GM19025 (cell line): ENCODE measurements around the gene ZNF598.

Source experiments
- ATAC-seq: cut with Tn5 transposase; IDR thresholded peaks from one replicate; pipeline ENCODE4 v1.9.1; 2021; ENCODE audit warnings: mild to moderate bottlenecking, low read depth, moderate library complexity; ENCODE audit not compliant: unreplicated experiment

The ZNF598 gene

GRCh38 chr16:2009791-2010510 is at the start of gene ZNF598:
ZNF598 (minus strand) TSS chr16:2009821.
- peak; percentile 93 for ATAC-seq

- no peak for ATAC-seq
Observed at GRCh38 chr16:2058872-2059271, 49.3 kb upstream of the ZNF598 start.

DNA sequence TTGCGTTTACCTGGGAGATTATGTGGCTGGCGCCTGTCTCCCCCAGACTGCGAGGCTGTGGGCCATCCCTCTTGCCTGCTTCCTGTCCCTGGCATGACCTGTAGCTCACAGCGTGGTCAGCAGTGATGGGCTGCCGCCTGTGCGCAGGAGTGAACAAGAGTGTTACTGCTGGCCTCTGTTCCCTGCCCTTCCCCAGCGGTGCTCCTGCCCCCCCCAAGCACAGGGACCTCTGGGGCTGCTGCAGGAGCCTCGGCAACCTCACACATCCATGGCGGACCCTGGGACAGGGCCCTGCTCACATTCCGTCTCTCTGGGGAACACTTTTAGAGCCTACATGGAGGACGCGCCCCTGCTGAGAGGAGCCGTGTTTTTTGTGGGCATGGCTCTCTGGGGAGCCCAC is 48.8 kb upstream of the ZNF598 start:
- ATAC-seq, result no peak

DNA sequence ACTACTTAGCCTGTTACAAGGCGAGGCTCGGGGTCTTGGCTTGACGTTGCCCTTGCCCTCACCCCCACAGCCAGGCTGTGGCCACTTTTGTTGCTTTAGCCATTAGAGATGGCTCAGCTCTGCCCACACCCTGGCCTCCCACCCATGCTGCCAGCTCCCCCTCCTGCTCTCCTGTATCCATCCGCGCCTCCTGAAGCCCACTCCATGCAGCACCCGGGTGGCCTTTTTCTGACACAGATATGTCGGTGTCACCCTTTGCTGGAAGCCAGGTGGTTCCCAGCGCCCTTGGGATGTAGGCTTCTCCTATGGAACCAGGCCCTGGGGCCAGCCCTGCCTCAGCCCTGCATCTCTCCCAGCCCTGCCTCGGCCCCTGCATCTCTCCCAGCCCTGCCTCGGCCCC is 47.8 kb upstream of the ZNF598 start:
- ATAC-seq, result no peak

DNA sequence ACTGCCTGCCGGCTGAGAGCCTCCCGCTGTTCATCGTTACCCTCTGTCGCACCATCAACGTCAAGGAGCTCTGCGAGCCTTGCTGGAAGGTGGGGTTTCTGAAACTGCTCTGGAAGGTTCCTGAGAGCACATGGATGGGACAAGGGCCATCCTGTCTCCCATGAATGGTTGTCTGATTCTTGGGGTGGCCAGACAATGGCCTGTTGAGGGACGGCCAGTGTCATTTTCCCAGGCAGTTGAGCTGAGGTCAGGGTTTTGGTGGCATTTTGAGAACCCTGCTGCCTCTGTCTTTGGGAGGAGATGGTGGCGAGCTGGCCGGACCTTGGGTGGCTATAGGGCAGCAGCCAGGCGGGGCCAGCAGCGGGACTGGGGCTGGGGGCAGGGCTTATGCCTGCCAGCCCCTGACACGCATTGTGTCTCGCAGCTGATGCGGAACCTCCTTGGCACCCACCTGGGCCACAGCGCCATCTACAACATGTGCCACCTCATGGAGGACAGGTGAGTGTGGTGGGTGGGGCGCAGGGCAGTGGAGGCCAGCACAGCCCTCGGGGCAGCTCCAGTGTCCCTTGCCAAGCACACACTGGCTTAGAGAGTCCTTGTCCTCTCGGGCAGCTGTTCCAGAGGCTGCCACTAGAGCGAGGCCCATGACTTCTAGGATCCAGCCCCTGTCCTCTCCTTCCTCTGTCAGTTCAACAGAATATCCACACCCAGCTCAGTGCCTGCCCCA is 47.2 kb upstream of the ZNF598 start:
- no peak for ATAC-seq

GRCh38 chr16:2056077-2056476 is 46.5 kb upstream of the ZNF598 start:
- ATAC-seq, result no peak

DNA sequence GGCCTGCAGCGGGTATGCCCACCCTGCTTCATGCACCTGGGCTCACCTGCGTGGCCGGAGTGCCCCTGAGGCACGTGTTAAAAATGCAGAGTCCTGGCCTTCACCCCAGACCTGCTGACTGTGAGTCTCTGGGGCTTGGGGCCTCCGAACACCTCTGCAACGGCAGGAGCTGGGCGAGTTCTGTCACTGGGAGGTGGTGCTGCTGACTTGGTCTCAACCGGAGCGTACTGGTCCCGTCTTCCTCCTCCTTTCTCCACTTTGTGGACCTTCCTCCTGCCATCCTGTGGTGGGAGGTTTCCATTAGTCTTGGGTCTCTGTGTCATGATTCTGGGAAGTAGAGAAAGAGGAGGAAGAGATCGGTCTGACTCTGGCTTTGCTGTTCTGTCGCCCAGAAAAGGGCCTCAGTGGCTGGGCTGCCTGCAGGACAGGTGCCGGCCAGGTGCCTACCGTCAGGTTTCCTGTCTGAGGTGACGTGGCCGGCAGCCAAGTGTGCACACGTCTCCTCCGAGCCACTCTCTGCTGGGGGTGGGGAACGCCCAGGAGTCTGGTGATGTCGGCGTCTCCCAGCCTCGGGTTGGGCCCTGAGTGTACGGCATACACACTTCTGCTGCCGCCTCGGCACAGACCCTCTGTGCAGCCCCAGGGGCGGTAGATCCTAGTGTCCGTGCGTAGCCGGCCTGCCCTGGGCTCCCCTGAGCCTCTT is 45.1 kb upstream of the ZNF598 start:
- no peak for ATAC-seq

- no peak for ATAC-seq
Observed at GRCh38 chr16:2053897-2054296, 44.3 kb upstream of the ZNF598 start.

DNA sequence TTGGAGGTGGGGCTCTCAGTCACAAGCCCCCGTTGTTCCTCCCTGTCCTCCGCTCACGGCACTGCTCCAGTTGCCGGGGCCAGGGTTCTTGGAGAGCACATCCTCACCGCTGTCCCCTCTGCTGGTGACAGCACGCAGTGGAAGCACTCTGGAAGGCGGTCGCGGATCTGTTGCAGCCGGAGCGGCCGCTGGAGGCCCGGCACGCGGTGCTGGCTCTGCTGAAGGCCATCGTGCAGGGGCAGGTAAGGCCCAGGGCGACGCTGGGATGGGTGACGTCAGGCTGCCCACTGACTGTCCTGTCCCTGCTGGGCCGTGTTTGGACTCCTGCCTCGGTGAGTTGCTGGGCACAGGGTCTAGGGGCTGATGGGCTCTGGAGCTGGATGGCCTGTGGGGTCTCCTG is 43.6 kb upstream of the ZNF598 start:
- no peak for ATAC-seq

GRCh38 chr16:2048116-2048543 is 38.5 kb upstream of the ZNF598 start:
- no peak for ATAC-seq

DNA sequence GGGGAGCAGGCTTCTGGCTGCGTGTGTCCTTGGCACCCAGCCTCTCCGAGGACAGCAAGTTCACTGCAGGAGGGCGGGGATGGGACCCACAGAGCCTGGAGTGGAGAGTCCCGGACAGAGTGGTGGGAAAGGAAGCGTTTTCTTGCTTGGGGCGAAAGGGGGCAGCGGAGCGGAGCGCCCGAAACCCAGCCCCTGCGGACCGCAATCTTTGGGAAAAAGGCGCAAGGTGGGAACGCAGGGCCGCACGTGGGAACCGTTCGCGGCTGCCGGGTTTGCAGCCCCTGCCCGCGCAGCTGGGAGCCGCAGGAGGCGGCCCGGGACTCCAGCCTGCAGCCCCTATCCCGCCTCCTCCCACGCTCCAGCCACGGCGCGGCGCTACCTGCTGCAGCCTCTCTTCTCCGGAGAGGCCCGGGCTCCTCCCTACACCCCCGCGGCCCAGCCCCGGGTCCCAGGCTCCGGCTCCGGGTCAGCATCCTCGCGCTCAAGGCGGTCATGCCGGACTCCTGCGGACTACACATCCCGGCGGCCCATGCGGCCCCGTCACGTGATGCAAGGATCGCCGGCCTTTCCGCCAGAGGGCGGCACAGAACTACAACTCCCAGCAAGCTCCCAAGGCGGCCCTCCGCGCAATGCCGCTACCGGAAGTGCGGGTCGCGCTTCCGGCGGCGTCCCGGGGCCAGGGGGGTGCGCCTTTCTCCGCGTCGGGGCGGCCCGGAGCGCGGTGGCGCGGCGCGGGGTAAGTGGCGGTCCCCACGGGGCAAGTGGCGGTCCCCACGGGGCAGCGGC is 37.9 kb upstream of the ZNF598 start, which contains the start of the genes NTHL1 and TSC2:
TSS of gene NTHL1 (minus strand) at position 505 of the 786 bp plus-strand sequence. CDS start at position 494, 11 bp downstream.
TSS of gene TSC2 (plus strand) at position 656 of the 786 bp plus-strand sequence. CDS start 631 bp downstream, outside the sequence.
- ATAC-seq, result peak; percentile 90

DNA sequence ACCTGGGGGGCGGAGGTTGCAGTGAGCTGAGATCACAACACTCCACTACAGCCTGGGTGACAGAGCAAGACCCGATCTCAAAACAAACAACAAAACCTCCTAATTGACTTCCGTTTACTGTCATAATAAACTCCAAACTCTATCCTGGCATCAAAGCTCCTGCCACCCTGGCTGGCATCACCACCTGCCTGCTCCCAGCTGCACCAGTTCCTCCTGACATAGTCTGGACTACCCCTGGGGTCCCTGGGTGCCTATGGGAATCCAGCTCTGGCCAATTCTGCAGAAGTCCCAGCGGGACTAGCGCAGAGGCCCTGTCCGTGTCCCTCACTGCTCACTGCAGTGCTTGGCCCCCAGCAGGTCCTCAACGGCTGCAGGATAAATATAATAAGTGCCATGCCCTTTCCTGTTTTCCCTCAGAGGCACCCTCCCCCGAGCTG is 37.3 kb upstream of the ZNF598 start:
- ATAC-seq, result no peak

DNA sequence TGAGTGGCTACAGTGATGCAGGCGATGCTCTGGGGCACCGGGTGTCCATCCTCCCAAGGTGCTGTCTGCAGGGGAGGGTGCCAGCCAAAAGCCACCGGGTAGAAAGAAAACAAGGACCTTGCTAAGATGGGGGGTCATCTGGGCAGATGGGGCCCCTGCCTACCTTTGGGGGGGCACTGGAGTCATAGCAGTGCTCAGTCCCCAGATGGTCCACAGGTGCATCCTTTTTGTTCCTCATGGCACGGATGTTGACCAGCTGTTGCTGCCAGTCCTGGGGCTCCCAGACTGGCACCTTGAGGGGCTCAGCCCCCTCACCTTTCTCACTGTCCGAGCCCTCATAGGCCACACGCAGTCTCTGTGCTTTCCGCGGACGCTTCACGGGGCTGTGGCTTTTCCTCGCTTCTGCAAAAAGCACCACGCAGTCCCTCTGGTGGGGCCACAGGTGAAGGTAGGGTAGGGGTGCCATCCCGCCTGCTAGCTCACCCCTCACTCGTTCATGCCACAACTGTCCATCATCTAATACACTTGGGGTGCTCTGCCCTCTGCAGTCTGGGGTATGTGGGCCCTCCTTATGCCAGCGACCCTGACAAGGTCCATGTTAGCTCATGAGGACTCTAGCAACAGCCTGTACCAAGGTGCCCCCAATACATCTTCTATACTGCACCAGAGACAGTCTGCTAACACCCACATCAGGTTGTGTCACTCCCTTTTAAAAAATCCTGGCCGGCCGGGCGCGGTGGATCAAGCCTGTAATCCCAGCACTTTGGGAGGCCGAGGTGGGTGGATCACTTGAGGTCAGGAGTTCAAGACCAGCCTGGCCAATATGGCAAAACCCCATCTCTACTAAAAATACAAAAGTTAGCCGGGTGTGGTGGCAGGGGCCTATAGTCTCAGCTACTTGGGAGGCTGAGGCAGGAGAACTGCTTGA is 36.6 kb upstream of the ZNF598 start:
- ATAC-seq, result no peak

DNA sequence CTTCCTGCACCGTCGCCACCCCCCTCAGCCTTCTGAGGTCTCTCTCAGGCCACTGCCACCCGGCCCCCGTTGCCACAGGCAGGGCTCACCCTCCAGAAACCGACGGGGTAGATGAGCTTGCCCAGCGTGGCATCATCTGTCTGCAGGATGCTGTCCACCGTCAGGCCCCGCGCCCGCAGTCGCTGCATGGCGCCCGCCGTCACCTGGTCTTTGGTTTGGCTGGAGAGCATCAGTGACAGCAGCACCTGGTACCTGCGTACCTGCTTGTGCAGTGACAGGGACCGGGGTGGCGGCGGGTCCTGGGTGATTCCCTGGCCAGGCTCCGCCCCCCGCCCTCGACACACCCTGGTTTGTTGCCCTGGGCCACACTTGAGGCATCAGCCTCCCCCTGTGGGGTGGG is 34.9 kb upstream of the ZNF598 start:
- ATAC-seq, result no peak

DNA sequence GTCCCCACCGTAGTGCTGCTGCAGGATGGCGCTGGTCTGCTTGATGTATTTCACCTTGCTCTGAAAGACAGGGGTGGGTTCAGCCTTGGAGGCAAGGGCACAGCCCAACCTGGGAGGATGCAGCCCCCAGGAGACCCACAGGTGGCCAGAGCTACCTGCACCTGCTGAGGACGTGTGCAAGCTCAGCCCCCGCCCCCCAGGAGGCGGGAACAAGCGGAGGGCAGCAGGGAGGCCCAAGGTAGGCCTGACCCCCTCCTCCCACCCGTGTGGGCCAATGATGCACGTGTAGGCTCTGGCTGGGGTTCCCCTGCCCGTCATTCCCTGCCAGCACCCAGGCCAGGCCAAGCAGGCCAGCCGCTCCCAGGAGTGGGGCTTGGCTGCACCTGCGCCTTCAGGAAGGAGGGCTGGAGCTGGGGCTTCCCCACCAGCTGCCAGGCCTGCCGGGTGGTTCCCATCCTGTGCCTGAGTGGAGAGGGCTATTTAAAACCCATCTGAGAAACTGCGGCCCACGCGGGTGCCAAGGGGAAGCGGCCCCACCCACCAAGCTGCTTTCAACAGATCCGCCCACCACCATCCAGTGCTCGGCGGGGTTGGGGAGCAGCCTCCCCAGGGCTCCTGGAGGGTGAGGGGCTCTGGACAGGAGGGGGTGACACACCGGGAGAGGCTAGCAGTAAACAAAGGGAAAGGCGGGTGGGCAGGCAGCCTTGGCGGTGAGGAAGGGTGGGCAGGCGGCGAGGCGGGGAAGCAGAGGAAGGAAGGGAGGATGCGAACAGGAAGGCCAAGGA is 34.2 kb upstream of the ZNF598 start:
- no peak for ATAC-seq

DNA sequence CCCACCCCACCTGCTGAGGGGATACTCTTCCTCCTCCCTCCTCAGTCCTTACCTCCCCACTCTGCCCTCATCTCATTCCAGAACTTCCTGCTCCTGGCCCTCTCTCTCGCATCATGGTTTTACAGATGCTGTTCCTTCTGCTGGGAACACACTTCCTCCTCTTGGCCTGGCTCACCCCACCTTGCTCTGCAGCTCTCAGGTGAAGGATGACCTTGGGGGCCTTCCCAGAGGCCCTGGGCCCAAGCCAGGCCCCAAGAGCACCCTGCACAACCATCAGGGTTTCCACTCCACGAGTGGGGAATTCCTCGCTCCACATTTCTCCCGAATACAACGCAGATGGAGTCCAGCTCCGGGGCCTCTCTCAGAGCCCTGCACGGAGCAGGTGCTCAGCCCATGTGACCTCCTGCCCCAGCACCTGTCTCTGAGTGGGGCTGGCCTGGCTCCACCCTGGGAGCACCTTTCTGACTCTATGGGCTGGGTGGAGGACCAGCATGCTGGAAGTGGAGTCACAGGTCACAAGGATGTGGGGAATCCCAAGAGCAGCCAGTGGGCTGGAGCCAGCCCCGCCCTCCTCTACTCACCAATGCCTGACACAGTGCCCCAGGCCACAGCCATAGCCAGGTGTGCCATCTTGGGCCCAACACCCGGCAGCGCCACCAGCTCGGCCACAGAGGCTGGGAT is 33.5 kb upstream of the ZNF598 start:
- no peak for ATAC-seq

DNA sequence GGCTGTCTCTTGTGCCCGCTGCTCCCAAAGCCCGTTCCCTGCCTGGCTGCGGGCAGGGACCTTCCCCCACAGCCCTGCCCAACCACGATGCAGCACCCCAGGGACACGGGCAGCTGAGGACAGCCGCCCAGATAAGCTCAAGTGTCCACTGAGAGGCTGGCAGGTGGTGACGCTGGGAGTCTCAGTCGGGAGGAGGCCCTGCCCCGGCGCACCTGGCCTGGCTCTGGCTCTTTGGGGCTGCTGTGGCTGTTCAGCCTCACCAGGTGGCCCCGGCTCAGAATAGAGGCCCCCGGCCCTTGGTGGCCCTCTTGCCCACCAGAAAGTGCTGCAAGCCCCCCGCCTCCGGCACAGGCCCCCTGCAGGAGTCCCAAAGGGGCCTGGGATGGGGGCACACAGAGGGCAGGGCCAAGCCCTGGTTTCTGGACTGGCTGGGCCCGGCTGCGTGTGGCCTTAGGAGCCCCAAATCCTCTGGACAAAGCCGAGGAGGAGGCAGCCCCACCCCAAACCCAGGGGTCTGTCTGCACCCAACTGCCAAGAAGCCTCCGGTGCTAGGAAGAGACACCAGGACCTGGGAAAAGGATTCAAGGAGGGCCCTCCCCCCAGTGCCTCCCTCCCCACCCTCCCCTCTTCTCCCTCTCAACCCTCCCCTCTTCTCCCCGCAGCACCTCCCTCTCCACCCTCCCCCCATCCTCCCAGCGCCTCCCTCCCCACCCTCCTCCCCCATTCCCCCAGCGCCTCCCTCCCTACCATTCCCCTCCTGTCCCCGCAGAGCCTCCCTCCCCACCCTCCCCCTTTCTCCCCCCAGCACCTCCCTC is 32.8 kb upstream of the ZNF598 start:
- ATAC-seq, result no peak
